ENCODE results near the gene RAB40C. TPM values are rescaled to one million over a fixed set of nuclear protein-coding genes. Genes with fewer than 3 reads are reported as not detected.

Gene RAB40C
- total RNA-seq, 2 donors from 2014 or later = 16.7 to 18.7 TPM

GRCh38 chr16:586047-586644 is 3.7 kb upstream of the RAB40C start:
- H3K4me1 Mint-ChIP-seq (ENCODE audit: low read depth in 2 of 2) = peaks cover 8 to 16% of the 10 kb centered on the region in 2 donors
- no peak overlapping the region for H3K4me3 Mint-ChIP-seq
- H3K27ac Mint-ChIP-seq = no peak overlapping the region

DNA sequence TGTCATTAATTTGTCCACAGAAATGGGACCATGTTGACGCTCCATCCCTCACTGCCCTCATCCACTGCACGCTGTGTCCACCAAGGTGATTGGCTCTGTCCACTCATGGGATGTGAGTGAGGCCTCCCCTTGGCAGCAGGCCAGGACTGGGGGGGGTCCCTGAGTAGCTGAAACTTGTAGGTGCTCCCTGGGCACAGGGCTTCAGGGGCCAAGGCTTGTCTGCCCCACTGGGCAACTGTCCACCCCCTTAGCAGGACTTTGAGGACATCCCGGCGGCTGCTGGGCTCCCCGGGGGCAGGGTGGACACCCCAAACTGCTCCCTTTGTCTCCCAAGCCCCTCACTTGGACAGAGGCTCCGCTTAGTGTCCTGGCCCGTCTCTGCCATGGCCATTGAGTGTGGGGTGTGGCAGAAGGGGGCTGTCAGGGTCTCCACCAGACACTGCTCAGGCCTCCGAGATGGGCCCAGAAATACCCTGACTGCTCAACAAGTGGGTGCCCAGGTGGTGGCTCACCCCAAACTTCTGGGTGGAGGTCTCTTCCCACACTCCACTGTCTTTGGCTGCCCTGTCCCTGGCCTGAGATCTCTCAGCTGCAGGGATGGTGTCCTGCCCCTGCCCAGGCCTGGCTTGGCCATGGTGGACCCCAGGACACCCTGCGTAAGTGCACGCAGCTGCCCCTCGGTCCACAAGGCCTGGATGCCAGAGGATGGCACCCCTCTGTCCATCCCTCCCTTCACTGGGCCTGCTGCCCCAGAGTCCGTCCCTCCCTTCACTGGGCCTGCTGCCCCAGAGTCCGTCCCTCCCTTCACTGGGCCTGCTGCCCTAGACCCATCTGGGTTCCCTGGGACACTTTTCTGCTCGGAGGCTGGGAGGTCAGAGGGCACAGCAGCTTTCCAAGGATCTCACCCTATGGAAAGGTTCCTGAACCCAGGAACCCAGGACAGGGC is 2.9 kb upstream of the RAB40C start:
- Mint-ChIP-seq H3K27ac (peak overlapping the region; percentile 68 to 98), H3K4me1 (ENCODE audit: low read depth in 2 of 2) (peaks cover 11 to 18% of the 10 kb centered on the region in 2 donors), H3K36me3 (no peaks in the 10 kb centered on the region), H3K27me3 (no peaks in the 10 kb centered on the region), H3K4me3 (peak overlapping the region; percentile 63), H3K9me3 (no peaks in the 10 kb centered on the region)
- DNase-seq (ENCODE audit: low spot score) (no peak), ATAC-seq (no peak)

More at GRCh38 chr16:586047-586644, 3.7 kb upstream of the RAB40C start:
- H3K27me3 Mint-ChIP-seq = no peaks in the 10 kb centered on the region
- ATAC-seq (no peak), DNase-seq (ENCODE audit: low spot score) (no peak)
- no peaks in the 10 kb centered on the region for H3K36me3 Mint-ChIP-seq
- H3K9me3 Mint-ChIP-seq = no peaks in the 10 kb centered on the region

DNA sequence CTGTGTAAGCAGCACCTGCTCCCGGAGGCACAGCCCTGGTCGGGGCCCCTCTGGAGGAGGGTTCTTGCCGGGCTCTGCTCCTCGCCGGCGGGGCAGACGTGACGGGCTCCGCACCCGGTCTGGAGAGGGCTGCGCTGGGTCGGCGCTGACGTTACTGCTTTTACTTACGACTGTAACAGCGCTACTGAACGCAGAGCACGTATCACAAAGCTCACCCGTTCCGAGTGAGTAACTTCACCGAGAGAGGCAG is 1.3 kb upstream of the RAB40C start:
- Mint-ChIP-seq H3K36me3 (no peaks in the 10 kb centered on the region), H3K4me1 (ENCODE audit: low read depth in 2 of 2) (peaks cover 24 to 29% of the 10 kb centered on the region in 2 donors), H3K9me3 (no peaks in the 10 kb centered on the region), H3K27ac (peak overlapping the region; percentile 96 to 98), H3K27me3 (no peaks in the 10 kb centered on the region), H3K4me3 (peak overlapping the region; percentile 96)
- DNase-seq (ENCODE audit: low spot score) (no peak), ATAC-seq (peak; percentile 0 to 9)

DNA sequence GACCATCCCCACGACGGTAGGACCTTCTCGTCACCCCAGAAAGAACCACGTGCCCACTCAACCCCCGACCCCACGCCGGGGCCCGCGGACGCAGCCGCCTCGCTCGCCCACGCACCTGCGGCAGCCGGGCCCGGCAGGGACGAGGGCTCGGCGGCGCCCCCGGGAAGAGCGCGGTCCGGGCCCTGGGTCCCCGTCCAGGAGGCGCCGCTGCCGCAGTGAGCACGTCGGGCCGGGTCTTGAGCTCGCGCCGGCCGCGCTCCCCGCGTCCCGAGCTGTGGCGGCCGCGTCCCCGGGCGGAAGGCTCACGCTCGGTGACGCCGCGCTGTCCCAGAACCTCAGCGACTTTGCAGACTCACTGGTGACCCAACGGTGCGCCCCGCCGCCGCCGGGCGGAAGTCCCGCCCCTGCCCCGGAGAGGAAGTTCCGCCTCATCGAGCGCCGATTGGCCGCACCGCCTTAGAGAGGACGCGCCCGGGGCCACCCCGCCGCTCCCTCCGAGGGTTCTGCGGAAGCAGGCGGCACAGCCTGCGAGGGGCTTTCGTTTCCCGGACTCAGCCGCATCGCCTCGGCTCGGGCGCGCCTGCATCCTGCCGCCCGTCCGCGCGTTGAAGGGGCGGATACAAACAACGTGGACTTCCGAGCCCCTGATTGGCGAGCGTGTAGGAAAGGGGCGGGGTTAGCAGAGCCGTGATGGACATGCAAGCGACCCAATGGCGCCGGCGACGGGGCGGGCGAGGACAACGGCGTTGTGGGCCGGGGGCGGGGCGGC is 793 bp upstream of the RAB40C start:
- H3K36me3 Mint-ChIP-seq = no peaks in the 10 kb centered on the region
- H3K4me3 Mint-ChIP-seq = peak overlapping the region; percentile 96
- peak overlapping the region; percentile 96 to 98 for H3K27ac Mint-ChIP-seq
- peaks cover 26 to 31% of the 10 kb centered on the region in 2 donors for H3K4me1 Mint-ChIP-seq (ENCODE audit: low read depth in 2 of 2)
- H3K9me3 Mint-ChIP-seq = no peaks in the 10 kb centered on the region
- DNase-seq (ENCODE audit: low spot score) = peak; percentile 98
- H3K27me3 Mint-ChIP-seq = no peaks in the 10 kb centered on the region
- ATAC-seq = peak; percentile 84 to 89

GRCh38 chr16:590188-590814 is 435 bp downstream of the RAB40C start:
- Mint-ChIP-seq H3K9me3 (no peaks in the 10 kb centered on the region), H3K27me3 (no peaks in the 10 kb centered on the region), H3K4me3 (peak overlapping the region; percentile 97), H3K4me1 (ENCODE audit: low read depth in 2 of 2) (peaks cover 33 to 39% of the 10 kb centered on the region in 2 donors), H3K27ac (peak overlapping the region; percentile 79 to 96), H3K36me3 (no peaks in the 10 kb centered on the region)
- no peak for DNase-seq (ENCODE audit: low spot score)
- ATAC-seq = no peak

DNA sequence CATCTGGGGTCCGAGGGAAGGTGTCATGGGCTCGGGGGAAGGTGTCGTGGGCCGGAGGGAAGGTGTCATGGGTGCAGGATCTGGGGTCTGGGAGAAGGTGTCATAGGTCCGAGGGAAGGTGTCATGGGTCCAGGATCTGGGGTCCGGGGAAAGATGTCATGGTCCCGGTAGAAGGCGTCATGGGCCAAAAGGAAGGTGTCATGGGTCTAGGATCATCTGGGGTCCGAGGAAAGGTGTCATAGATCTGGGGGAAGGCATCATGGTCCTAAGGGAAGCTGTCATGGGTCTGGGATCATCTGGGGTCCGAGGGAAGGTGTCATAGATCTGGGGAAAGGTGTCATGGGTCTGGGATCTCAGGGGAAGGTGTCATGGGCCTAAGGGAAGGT is 942 bp downstream of the RAB40C start:
- H3K4me3 Mint-ChIP-seq = peak overlapping the region; percentile 97
- H3K9me3 Mint-ChIP-seq = no peaks in the 10 kb centered on the region
- DNase-seq (ENCODE audit: low spot score) = no peak
- H3K36me3 Mint-ChIP-seq = no peaks in the 10 kb centered on the region
- H3K4me1 Mint-ChIP-seq (ENCODE audit: low read depth in 2 of 2) = peaks cover 33 to 39% of the 10 kb centered on the region in 2 donors
- ATAC-seq = no peak
- H3K27ac Mint-ChIP-seq = peak overlapping the region; percentile 79 to 88
- no peaks in the 10 kb centered on the region for H3K27me3 Mint-ChIP-seq

- peak overlapping the region; percentile 79 to 88 for H3K27ac Mint-ChIP-seq
- peaks cover 33 to 44% of the 10 kb centered on the region in 2 donors for H3K4me1 Mint-ChIP-seq (ENCODE audit: low read depth in 2 of 2)
- H3K27me3 Mint-ChIP-seq = no peaks in the 10 kb centered on the region
- DNase-seq (ENCODE audit: low spot score) (no peak), ATAC-seq (no peak)
- no peaks in the 10 kb centered on the region for H3K36me3 Mint-ChIP-seq
- no peaks in the 10 kb centered on the region for H3K9me3 Mint-ChIP-seq
- peak overlapping the region; percentile 97 for H3K4me3 Mint-ChIP-seq
Measured at GRCh38 chr16:591231-591630, 1.4 kb downstream of the RAB40C start.

- H3K27me3 Mint-ChIP-seq = no peaks in the 10 kb centered on the region
- peak overlapping the region; percentile 97 for H3K4me3 Mint-ChIP-seq
- ATAC-seq (no peak), DNase-seq (ENCODE audit: low spot score) (no peak)
- no peaks in the 10 kb centered on the region for H3K36me3 Mint-ChIP-seq
- H3K27ac Mint-ChIP-seq = peak overlapping the region in 1 of 2 donors; percentile 88
- H3K9me3 Mint-ChIP-seq = no peaks in the 10 kb centered on the region
- peaks cover 33 to 46% of the 10 kb centered on the region in 2 donors for H3K4me1 Mint-ChIP-seq (ENCODE audit: low read depth in 2 of 2)
Measured at GRCh38 chr16:591892-592517, 2.1 kb downstream of the RAB40C start.

GRCh38 chr16:592518-593306 is 2.8 kb downstream of the RAB40C start:
- H3K4me1 Mint-ChIP-seq (ENCODE audit: low read depth in 2 of 2) = peaks cover 33 to 43% of the 10 kb centered on the region in 2 donors
- peak overlapping the region; percentile 29 to 47 for H3K27ac Mint-ChIP-seq
- no peaks in the 10 kb centered on the region for H3K9me3 Mint-ChIP-seq
- H3K36me3 Mint-ChIP-seq = no peaks in the 10 kb centered on the region
- DNase-seq (ENCODE audit: low spot score) (no peak), ATAC-seq (no peak)
- H3K27me3 Mint-ChIP-seq = no peaks in the 10 kb centered on the region
- peak overlapping the region; percentile 15 for H3K4me3 Mint-ChIP-seq

DNA sequence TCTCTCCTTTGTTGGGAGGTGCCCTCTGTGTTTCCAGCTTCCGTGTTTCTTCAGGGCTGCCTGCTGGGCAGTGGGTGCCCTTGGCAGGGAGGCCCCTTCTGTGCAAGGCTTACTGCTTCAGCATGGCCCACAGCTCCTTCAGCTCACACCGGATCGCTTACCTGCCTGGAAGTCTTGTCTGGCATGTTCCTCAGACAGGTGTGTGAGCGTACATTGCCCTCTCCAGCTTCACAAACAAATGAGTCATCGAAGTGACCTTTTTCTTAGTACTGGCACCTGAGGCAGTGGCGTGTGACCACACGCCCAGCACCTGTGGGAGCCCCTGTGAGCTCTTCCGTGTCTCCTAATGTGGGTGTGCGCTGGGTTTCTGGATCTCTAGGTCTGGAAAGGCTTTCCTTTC is 3.5 kb downstream of the RAB40C start:
- H3K4me1 Mint-ChIP-seq (ENCODE audit: low read depth in 2 of 2) = peaks cover 33 to 42% of the 10 kb centered on the region in 2 donors
- no peak overlapping the region for H3K4me3 Mint-ChIP-seq
- H3K36me3 Mint-ChIP-seq = no peaks in the 10 kb centered on the region
- no peak for DNase-seq (ENCODE audit: low spot score)
- no peaks in the 10 kb centered on the region for H3K9me3 Mint-ChIP-seq
- peak overlapping the region; percentile 33 to 47 for H3K27ac Mint-ChIP-seq
- no peak for ATAC-seq
- H3K27me3 Mint-ChIP-seq = no peaks in the 10 kb centered on the region

- H3K36me3 Mint-ChIP-seq = no peaks in the 10 kb centered on the region
Measured at GRCh38 chr16:593807-594206, 3.9 kb downstream of the RAB40C start.

DNA sequence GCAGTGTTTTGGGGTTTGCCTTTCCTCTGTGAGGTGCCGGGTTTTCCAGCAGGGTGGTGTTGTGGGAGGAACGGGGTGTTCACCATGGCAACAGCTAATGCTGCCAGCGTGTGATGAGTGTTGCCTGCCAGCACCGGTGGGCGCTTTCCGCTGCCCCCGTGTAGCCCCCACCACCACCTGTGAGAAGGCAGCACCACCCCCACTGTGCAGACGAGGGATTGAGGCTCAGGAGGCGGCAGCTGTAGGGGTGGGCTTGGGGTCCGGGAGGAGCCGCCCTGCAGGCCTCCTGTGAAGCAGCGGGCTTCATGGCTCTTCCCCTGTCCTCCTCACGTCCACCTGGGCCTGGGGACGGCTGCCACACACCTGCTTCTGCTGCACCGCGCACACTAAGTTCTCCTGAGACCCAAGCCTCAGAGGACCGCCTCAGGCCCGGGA is 5.2 kb downstream of the RAB40C start:
- Mint-ChIP-seq H3K4me1 (ENCODE audit: low read depth in 2 of 2) (peaks cover 33 to 37% of the 10 kb centered on the region in 2 donors), H3K27ac (no peak overlapping the region), H3K27me3 (no peaks in the 10 kb centered on the region), H3K9me3 (no peaks in the 10 kb centered on the region), H3K4me3 (no peak overlapping the region), H3K36me3 (no peaks in the 10 kb centered on the region)
- DNase-seq (ENCODE audit: low spot score) (no peak), ATAC-seq (no peak)

More at GRCh38 chr16:593807-594206, 3.9 kb downstream of the RAB40C start:
- H3K4me3 Mint-ChIP-seq = no peak overlapping the region
- no peaks in the 10 kb centered on the region for H3K9me3 Mint-ChIP-seq
- no peak for DNase-seq (ENCODE audit: low spot score)
- ATAC-seq = no peak
- H3K4me1 Mint-ChIP-seq (ENCODE audit: low read depth in 2 of 2) = peaks cover 33 to 41% of the 10 kb centered on the region in 2 donors
- peak overlapping the region; percentile 33 to 47 for H3K27ac Mint-ChIP-seq
- no peaks in the 10 kb centered on the region for H3K27me3 Mint-ChIP-seq
